ENCODE data around the gene ATP1A1.

Gene ATP1A1

GRCh38 chr1:116382321-116382720 lies 9.3 kb downstream of the ATP1A1 start:
- no peak for DNase-seq
- in situ Hi-C loops (cut with MboI; ENCODE audit: low pct_unique_long_range_greater_than_20kb, low sequenced_read_pairs) = no loop called here

GRCh38 chr1:116382857-116383483 lies 9.9 kb downstream of the ATP1A1 start:
- in situ Hi-C loops (cut with MboI; ENCODE audit: low pct_unique_long_range_greater_than_20kb, low sequenced_read_pairs) = no loop called here
- no peak for DNase-seq

GRCh38 chr1:116386042-116386441 lies 13.0 kb downstream of the ATP1A1 start:
- in situ Hi-C loops (cut with MboI; ENCODE audit: low pct_unique_long_range_greater_than_20kb, low sequenced_read_pairs) = no loop called here
- no peak for DNase-seq

- in situ Hi-C loops (cut with MboI; ENCODE audit: low pct_unique_long_range_greater_than_20kb, low sequenced_read_pairs) = no loop called here
- no peak for DNase-seq
Observed at GRCh38 chr1:116387551-116387950, 14.5 kb downstream of the ATP1A1 start.

- in situ Hi-C loops (cut with MboI; ENCODE audit: low pct_unique_long_range_greater_than_20kb, low sequenced_read_pairs) = no loop called here
- no peak for DNase-seq
Observed at GRCh38 chr1:116388122-116388521, 15.1 kb downstream of the ATP1A1 start.

GRCh38 chr1:116389013-116389412 lies 16.0 kb downstream of the ATP1A1 start:
- no peak for DNase-seq
- in situ Hi-C loops (cut with MboI; ENCODE audit: low pct_unique_long_range_greater_than_20kb, low sequenced_read_pairs) = no loop called here

GRCh38 chr1:116389686-116390085 lies 16.6 kb downstream of the ATP1A1 start:
- no peak for DNase-seq
- in situ Hi-C loops (cut with MboI; ENCODE audit: low pct_unique_long_range_greater_than_20kb, low sequenced_read_pairs) = no loop called here

GRCh38 chr1:116390195-116390594 lies 17.2 kb downstream of the ATP1A1 start:
- no peak for DNase-seq
- in situ Hi-C loops (cut with MboI; ENCODE audit: low pct_unique_long_range_greater_than_20kb, low sequenced_read_pairs) = no loop called here

- in situ Hi-C loops (cut with MboI; ENCODE audit: low pct_unique_long_range_greater_than_20kb, low sequenced_read_pairs) = no loop called here
- no peak for DNase-seq
Observed at GRCh38 chr1:116391185-116391584, 18.1 kb downstream of the ATP1A1 start.

GRCh38 chr1:116392717-116393404 lies 19.8 kb downstream of the ATP1A1 start:
- in situ Hi-C loops (cut with MboI; ENCODE audit: low pct_unique_long_range_greater_than_20kb, low sequenced_read_pairs) = no loop called here
- no peak for DNase-seq

- in situ Hi-C loops (cut with MboI; ENCODE audit: low pct_unique_long_range_greater_than_20kb, low sequenced_read_pairs) = no loop called here
Observed at GRCh38 chr1:116393792-116394191, 20.7 kb downstream of the ATP1A1 start.

GRCh38 chr1:116394270-116394669 lies 21.2 kb downstream of the ATP1A1 start:
- in situ Hi-C loops (cut with MboI; ENCODE audit: low pct_unique_long_range_greater_than_20kb, low sequenced_read_pairs) = no loop called here

More at GRCh38 chr1:116393792-116394191, 20.7 kb downstream of the ATP1A1 start:
- no peak for DNase-seq

GRCh38 chr1:116396769-116397168 lies 23.7 kb downstream of the ATP1A1 start:
- in situ Hi-C loops (cut with MboI; ENCODE audit: low pct_unique_long_range_greater_than_20kb, low sequenced_read_pairs) = no loop called here

More at GRCh38 chr1:116394270-116394669, 21.2 kb downstream of the ATP1A1 start:
- DNase-seq = no peak

GRCh38 chr1:116397728-116398127 lies 24.7 kb downstream of the ATP1A1 start:
- DNase-seq = no peak
- in situ Hi-C loops (cut with MboI; ENCODE audit: low pct_unique_long_range_greater_than_20kb, low sequenced_read_pairs) = no loop called here

More at GRCh38 chr1:116396769-116397168, 23.7 kb downstream of the ATP1A1 start:
- no peak for DNase-seq

GRCh38 chr1:116400780-116401179 lies 27.7 kb downstream of the ATP1A1 start:
- in situ Hi-C loops (cut with MboI; ENCODE audit: low pct_unique_long_range_greater_than_20kb, low sequenced_read_pairs) = no loop called here
- DNase-seq = no peak

GRCh38 chr1:116401646-116402176 lies 28.7 kb downstream of the ATP1A1 start:
- no peak for DNase-seq
- in situ Hi-C loops (cut with MboI; ENCODE audit: low pct_unique_long_range_greater_than_20kb, low sequenced_read_pairs) = no loop called here

- in situ Hi-C loops (cut with MboI; ENCODE audit: low pct_unique_long_range_greater_than_20kb, low sequenced_read_pairs) = no loop called here
Observed at GRCh38 chr1:116402333-116402732, 29.3 kb downstream of the ATP1A1 start.

GRCh38 chr1:116403496-116404136 lies 30.6 kb downstream of the ATP1A1 start:
- DNase-seq = no peak
- in situ Hi-C loops (cut with MboI; ENCODE audit: low pct_unique_long_range_greater_than_20kb, low sequenced_read_pairs) = no loop called here

More at GRCh38 chr1:116402333-116402732, 29.3 kb downstream of the ATP1A1 start:
- no peak for DNase-seq

- in situ Hi-C loops (cut with MboI; ENCODE audit: low pct_unique_long_range_greater_than_20kb, low sequenced_read_pairs) = no loop called here
- no peak for DNase-seq
Observed at GRCh38 chr1:116404699-116405098, 31.7 kb downstream of the ATP1A1 start.
